GM21528 (cell line): ENCODE measurements around the gene PAPPA.

Source experiments
- ATAC-seq: cut with Tn5 transposase; IDR thresholded peaks from one replicate; pipeline ENCODE4 v1.9.1; 2021; ENCODE audit warnings: mild to moderate bottlenecking, moderate library complexity; ENCODE audit not compliant: unreplicated experiment, low FRiP score

The PAPPA gene

GRCh38 chr9:116395699-116396037 lies 242.1 kb downstream of the PAPPA start:
- ATAC-seq, result no peak

DNA sequence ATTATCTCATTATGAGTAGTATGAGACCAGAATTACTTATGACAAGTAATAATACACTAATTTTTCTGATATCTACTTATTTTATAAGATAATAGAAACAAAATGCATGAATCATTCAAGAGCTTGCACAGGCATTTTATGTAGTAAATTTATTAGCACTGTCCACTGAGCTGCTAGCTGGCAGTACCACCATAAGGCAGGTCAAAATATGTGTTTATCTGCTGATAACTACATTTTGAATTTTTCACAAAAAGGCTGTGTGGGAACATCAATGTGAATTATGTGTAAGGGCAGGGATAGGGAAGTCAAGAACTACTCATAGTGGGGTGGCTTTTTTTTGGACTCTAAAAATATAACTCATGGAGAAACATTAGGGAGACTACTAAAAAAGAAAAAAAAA lies 249.6 kb downstream of the PAPPA start:
- no peak for ATAC-seq

DNA sequence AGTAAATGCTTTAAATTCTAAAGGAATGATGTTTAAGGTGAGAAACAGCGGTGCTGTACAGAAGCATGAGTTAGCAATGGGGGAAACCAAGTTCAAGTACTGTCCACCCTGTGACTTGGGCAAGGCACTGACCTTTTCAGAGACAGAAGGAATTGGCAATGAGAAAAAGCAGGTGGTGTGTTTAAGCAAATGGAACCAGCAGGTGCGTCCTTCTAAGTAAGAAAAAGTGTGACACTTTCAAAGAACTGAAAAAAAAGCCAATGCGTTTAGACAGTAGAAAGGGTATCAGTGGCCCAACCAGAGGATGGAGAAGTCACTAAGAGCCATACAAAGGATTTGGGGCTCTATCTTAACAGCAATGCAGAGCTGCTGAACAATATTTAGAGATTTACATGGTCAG lies 250.6 kb downstream of the PAPPA start:
- no peak for ATAC-seq

DNA sequence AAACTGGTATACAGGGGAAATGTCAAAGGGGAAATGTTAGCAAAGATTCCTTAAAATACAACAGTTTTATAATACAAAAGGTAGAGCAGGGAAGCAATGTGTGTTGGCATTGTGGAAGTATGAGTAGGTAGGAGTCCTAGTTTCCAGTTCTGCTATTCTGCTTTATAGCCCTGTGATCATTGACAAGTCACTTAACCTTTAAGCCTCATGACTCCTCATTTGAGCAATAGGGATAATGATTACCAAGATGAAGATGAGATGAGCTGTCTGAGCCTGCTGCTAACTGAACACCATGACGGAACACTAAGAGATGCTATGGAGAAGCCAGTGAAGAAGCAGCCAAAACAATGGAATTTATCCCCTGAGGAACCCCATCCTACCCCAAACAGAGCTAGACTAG lies 251.7 kb downstream of the PAPPA start:
- ATAC-seq, result no peak

DNA sequence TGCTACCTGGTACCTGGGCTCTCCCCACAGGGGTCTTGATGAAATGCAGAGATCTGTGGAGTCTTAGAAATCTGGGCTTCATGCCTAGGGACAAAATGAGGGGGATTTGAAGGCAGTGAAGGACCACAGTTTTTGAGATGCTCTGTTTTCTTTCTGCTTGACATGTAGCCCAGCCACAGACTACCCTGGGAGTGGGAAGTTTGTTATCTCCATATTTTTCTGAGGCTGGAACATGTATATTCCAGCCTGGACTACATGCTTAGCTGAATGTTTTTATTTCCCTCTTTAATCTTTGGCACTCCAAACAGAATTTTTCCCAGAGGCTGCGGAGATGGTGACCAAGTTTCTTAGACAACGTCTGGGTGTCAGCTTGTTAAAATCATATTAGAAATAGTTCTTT lies 252.9 kb downstream of the PAPPA start:
- ATAC-seq, result no peak

DNA sequence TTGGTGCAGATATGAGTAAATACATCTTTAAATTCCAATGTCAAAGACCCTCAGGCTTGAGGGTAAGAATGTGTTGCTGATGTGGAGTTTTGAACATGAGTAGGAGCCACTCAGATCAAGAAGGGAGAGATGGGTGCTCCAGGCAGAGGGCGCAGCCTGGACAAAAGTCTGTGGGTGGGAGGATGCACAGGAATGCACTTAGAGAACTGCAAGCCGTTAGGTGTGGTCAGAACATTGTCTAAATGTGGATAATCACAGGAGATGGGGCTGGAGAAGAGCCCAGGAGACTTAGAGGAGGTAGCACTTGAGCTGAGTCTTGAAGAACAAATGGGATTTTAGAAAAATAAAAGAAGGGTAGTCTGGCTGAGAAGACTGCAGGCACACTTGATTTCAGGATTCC lies 255.5 kb downstream of the PAPPA start:
- no peak for ATAC-seq

DNA sequence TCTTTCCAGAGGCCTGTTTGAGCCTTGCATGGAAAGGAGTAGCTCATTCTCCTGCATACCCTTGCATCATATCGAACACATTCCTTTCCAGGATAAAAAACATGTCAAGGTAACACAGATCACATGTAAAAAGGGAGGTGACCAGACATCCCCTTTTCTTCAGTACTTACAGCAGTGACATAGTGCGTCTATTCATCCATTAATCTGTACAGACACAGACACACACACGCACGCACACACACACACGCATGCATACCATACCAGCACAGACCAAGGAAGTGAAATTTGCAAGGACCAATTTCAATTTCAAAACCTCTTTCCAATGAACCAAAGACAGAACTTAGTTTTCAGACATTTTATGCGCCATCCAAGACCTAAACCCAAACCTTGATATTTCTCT lies 256.0 kb downstream of the PAPPA start:
- no peak for ATAC-seq

GRCh38 chr9:116411506-116411905 lies 257.9 kb downstream of the PAPPA start:
- no peak for ATAC-seq

GRCh38 chr9:116414374-116414773 lies 260.8 kb downstream of the PAPPA start:
- no peak for ATAC-seq

GRCh38 chr9:116416421-116416820 lies 262.8 kb downstream of the PAPPA start:
- ATAC-seq, result no peak

DNA sequence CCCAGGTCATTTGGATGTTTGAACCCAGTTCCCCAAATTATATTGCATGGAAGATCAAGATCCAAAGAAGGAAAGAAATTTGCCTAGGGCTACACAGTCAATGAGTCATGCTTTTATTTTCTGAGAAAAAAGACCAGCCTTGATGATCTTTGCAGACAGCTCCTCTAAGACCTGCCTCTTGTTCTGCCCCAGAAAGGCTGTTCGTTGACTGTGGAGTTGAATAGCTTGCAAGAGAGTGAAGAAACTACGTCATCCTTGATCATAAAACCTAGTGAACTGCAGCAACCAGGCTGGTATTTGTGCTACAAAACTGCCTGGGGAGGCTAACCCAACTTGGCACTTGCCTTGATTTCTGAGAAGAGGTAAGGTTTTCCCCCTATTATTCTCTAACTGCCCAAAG lies 263.9 kb downstream of the PAPPA start:
- ATAC-seq, result no peak

GRCh38 chr9:116419181-116419580 lies 265.6 kb downstream of the PAPPA start:
- ATAC-seq, result no peak

DNA sequence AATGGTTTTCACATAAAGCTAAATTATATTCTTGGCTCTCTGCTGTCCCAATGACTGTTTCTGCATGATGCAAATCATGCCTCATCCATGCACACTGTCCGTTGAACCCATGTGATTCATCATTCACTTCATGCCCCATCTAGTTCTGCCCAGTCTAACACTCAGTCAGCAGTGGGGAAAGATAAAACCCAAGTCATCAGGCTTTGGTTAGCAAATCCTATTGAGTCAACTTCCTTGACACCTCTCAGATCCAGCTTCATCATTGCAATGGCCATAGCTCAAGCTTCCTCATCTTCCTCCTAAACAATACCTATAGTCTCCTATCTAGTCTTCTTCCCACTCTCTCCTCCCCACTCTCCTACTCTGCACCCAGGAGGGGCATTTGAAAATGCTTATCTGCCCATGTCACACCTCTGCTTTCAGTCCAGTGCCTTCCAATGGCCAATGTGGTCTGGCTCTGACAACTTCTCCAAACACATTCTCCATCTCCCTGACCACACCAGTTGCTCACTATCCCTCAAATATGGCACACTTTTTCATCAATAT lies 267.5 kb downstream of the PAPPA start:
- ATAC-seq, result no peak

GRCh38 chr9:116422119-116422979 lies 268.8 kb downstream of the PAPPA start:
- no peak for ATAC-seq

DNA sequence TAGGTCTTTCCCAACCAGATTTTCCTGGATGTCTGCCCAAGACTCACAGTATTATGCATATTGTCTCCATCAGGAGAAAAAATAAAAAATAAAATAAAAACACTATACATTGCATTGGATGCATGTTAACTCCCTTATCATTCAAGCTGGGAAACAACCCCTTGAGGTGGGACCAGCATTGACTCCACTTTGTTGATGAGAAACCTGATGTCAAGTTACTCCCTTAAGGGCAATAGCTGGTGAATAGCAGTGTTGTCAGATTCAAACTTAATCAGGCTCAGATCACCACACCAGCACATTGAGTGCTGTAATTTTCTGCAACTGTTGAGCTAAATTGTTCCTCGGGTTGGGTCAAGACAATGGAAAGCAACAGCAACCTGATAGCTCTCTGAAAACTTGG lies 269.6 kb downstream of the PAPPA start:
- ATAC-seq, result no peak

DNA sequence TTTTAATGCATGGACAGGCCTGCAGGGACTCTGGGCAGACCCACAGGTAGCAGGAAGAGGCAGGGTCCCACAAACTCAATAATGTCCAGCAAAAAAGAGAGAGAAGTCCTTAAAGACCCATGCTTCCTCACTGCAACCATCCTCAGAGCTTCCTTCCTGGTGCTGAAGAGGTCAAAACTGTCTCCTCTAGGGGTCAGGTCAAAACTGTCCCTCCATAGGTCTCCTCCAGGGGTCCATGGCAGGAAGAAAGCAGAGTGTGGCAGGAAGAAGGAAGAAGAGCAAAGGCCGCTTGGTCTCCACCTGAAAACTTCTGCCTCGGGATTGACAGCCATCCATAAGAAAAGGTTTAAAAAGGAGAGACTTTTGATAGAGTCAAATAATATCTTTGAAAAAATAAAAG lies 271.7 kb downstream of the PAPPA start:
- ATAC-seq, result no peak

DNA sequence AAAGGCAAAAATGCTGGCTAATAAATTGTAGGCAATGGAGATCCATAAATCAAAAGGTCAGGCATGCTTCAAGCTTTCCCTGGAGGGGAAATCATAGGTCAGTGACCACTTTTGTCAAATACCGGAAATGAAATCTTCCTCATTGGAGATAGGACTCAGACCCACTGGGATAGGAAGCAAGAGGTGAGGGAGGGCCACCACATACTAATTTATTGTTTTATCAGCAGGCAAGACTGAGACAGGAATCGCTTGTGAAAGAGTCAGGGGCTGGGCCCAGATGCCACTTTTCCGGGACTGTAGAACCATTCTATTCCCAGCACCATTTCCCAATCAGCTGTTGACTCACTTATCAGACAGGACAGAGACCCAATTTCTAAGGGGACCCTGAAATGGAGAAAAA lies 277.3 kb downstream of the PAPPA start:
- no peak for ATAC-seq

DNA sequence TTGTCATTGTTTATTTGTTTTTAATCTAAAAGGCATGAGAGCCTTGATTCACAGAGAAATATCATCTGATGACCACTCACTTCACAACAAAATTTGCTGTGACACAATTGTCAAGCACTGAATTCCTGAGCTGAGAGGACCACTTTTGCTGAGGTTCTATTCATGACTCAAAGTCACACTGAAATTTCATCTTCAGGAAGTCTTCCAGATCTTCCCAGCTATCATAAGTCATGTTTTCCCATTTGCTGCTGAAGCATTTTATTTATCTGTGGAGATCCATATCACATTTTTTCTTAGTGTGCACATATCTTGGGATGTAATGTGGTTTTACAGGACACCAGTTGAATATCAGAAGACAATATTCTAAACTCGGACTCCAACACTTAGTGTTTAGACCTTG lies 278.5 kb downstream of the PAPPA start:
- no peak for ATAC-seq

DNA sequence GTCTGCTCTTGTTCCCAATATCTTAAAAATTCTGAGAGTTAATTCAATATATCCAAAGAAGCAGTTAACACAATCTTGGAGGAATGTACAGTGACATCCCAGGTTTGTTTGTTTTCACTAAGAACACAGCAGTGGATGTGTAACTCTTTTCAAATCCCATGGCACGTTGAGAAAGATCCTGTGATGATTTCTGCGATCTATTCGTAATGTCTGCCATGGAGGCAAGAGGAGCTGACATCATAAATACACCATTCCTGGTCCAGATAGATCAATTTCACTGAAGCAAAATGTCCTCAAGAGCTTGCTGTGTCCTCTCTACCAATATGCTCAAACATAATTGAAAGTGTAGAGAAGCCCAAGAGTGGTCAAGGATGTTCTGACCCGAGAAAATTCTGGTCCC lies 280.7 kb downstream of the PAPPA start:
- ATAC-seq, result no peak

DNA sequence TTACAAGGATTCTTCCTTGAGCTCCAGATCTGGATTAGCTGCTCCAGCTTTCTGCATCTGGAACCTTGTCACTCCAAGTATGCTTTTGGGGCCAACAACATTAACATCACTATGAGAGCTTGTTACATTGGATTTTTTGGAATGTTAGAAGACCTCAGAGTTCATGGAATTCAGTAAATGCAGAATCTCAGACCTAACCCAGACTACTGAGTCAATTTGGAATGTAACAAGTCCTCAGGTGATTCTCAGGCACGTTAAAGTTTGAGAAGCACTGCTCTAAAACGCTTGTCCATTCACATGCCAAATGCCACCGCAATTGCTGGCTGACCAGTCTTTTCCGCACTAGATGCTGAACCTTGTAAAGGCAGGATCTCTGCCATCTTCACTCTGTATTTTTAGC lies 282.1 kb downstream of the PAPPA start:
- no peak for ATAC-seq

GRCh38 chr9:116436121-116436520 lies 282.5 kb downstream of the PAPPA start:
- no peak for ATAC-seq
